Measurements from ENCODE around the gene MYL10. TPM values are rescaled to one million over a fixed set of nuclear protein-coding genes. Genes with fewer than 3 reads are reported as not detected.

MYL10 gene
- not detected for total RNA-seq

DNA sequence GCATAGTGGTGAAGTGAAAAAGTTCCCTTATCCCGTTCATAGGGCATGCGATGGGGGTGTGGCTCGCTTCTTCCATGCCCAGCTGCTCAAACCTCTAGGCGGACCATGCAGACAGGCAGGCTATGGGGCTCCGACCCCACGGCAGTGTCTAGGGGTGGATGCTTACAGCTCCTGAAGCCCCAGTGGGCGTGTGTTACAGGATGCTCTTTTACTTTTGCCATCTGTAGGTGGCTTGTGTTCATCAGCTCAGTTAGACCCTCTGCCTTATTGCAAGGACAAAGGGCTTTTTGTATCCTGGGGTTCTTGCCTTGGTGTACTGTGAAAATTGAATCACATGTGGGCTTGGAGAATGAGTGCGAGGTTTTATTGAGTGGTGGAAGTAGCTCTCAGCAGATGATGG lies at the start of gene MYL10:
Gene MYL10, minus strand, starts transcription at position 126 of the 400 bp plus-strand sequence. CDS start 178 bp downstream, outside the sequence.
- no peak for DNase-seq (ENCODE audit: low spot score)

DNA sequence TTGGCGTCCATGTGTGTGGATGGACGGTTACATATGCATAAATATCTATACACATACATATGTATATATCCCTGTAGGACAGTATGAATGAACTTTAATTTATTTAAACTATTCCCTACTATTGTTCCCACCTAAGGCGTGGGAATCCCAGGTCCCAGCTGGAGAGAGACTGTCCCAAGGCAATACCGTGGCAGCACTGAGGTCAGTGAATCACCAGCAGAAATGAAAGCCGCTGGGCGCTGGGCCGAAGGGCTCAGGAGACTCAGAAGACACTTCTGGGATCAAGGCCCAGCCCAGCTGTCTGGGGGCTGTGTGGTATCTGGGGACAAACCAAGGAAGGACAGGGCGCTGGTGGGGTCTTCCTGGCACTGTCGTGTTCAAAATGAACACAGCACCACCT lies 49.6 kb upstream of the MYL10 start:
- no peak for DNase-seq (ENCODE audit: low spot score)

DNA sequence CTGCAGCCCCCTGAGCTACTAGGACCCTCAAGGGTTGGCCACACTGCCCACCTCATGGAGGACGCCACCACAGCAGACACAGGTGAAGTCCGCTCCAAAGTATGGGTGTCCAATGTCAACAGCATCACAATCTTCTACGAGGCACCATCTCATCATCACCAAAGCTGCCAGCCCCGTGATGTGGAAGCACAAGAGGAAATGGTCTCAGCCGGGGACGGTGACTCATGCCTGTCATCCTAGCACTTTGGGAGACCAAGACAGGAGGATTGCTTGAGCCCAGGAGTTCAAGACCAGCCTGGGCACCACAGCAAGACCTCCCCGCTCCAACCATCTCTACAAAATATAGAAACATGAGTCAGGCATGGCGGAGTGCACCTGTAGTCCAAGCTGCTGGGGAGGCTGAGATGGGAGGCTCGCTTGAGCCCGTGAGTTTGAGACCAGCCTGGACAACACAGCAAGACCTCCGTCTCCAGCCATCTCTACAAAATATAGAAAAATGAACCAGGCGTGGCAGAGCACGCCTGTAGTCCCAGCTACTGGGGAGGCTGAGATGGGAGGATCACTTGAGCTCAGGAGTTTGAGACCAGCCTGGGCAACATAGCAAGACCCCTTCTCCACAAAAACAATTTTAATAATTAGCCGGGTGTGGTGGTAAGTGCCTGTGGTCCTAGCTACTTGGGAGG lies 48.8 kb upstream of the MYL10 start:
- DNase-seq (ENCODE audit: low spot score) = no peak

DNA sequence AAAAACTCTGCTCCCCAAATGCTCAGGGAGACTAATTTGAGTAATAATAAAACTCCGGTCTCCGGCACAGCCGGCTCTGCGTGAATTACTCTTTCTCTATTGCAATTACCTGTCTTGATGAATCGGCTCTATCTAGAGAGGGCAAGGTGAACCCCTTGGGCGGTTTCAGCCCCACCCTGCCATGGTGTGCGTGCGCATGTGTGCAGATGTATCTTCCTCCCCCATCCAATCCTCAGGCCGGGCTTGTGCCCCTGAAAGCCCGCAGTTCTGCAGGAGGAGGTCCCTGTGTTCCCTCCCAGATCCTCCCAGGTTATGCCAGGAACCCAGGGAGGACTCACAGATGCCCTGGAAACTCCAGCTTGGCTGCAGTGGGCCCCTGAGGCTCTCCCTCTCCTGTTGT lies 48.3 kb upstream of the MYL10 start:
- DNase-seq (ENCODE audit: low spot score) = no peak

DNA sequence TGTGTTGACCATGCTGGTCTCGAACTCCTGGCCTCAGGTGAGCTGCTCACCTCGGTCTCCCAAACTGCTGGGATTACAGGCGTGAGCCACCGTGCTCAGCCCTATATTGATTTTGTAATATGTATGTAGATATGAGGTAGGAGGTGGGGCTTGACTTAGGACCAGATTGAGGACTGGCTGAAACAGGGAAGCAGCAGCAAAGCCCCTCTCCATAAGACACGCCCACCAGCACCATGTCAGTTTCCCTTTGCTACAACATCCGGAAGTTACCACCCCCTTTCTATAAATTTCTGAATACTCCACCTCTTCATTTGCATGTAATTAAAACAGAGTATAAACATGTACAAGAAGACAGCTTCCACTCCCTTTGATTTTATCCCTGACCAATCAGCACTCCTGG lies 47.9 kb upstream of the MYL10 start:
- DNase-seq (ENCODE audit: low spot score) = no peak

DNA sequence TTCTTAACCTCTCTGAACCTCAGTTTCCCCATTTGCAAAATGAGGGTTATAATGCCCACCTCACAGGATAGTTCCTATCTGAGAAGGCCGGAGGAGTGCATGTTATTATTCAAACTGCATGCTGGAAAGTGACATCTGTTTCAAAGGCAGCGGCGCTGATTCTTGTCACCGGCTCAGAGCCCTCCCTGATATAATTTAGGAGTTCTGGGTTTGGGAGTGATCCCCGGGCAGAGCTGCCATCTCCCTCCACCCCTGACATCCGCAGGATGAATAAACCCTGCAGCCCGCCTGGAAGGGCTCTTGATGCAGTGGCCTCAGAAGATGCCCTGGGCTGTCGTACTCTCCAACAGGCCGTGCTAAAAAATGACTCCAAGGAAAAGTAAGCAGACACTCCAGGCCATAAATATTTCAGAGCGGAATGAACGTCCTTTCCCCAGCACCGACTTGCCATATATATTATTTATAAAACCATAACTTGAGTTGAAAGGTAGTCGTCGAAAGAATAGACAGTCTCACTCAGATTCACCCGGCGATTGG lies 47.0 kb upstream of the MYL10 start:
- no peak for DNase-seq (ENCODE audit: low spot score)

DNA sequence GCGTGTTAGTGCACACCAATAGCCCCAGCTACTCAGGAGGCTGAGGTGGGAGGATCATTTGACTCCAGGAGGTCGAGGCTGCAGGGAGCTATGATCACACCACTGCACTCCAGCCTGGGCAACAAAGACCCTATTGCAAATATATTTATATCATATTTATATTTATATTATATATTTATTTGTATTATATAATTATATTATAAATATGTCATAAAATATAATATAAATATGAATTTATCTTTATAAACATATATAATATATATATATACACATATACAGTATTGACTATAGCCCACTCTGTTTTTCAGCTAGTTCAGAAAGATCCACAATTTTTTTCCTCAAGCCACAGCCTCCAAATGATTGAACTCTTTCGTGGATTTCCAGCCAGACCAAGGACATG lies 45.3 kb upstream of the MYL10 start:
- no peak for DNase-seq (ENCODE audit: low spot score)

DNA sequence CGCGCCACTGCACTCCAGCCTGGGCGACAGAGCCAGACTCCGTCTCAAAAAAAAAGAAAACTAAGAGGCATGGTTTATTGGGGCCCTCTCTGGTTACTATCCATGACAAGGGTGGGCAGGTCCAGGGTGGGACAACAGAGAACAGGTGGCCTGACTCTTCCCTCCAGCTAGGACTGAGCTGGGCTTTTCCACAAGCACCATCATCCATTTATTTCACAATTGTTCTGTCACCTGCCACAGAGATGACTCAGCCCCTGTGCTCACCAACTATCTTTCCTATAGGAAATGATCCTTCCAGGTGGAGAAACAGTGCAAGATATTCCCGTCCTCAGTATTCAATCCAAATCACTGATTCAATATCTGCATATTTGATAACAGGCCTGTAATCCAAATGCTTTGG lies 44.9 kb upstream of the MYL10 start:
- no peak for DNase-seq (ENCODE audit: low spot score)

DNA sequence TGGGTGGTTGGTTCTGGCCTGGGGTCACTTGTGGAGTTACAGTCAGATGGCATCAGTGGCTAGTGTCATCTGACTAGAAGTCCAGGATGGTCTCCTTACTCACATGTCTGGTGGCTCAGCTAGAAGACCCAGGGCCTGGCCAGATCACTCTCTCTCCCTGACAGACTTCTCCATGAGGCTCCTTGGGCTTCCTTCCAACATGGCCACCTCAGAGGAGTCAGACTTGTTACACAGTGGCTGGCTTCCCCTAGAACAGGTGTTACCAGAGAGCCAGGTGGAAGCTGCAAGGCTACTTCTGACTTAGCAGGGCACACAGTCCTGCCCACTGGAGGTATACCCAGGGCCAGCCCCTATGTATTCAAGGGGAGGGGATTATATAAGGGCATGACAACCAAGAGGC lies 44.2 kb upstream of the MYL10 start:
- no peak for DNase-seq (ENCODE audit: low spot score)

DNA sequence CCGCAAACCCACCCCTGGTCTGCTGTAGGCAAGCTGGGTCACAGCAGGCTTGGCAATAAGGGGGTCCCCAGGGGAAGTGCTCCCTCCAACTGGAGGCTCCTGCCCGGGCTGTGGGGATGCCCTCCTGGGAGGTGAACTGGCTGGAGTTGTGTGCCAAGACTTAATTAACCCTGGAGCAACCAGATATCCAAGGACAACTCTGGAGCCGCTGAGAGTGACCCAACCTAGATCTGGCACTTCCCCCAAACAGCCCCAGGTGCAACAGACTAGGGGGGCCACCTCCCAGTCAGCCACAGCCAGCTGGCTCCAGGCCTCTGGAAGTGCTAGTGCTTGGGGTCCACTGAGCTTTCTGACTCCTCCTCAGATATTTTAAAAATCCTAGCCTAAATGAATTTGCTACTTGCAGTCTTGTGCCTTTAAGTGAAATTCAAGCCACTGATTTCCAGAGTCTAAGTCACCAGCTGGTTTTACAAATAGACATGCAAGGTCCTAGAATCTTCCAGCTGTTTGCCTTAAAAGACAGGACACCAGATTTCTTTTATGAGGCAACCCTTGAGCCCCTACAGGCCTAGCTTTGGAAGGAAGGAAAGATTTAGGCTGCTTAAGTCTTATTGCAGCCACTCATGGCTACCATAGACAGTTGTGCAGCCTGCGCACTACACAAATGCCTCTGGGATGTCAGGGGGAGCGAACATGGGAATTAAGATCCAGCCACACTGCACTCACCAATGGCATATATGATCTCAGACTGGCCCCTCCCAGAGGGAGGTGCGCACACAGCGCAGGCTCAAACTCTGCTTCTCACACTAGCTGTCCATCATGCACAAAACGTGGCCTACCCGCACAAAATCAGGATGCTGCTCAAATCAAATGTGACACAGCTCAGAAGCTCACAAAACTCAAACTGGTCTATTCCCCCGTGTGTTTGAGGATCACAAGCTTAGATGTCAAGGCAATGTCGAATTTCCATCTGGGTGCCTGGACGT lies 42.6 kb upstream of the MYL10 start:
- no peak for DNase-seq (ENCODE audit: low spot score)

DNA sequence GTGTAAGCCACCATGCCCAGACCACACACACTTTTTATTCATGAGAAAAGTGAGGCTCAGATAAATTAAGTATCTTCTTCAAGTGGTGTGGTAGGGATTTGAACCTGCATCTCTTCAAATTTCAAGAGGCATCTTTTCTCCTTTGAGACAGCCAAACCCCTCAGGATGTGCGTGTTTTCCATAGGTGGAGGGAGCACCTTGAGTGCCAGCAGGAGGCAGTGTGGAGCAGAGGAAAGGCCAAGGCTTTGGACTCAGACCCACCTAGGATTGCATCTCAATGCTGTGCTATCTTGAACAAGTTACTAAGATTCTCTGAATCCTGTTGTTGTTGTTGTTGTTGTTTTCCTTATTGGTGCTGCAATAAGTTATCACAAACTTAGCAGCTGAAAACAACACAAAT lies 40.2 kb upstream of the MYL10 start:
- no peak for DNase-seq (ENCODE audit: low spot score)

DNA sequence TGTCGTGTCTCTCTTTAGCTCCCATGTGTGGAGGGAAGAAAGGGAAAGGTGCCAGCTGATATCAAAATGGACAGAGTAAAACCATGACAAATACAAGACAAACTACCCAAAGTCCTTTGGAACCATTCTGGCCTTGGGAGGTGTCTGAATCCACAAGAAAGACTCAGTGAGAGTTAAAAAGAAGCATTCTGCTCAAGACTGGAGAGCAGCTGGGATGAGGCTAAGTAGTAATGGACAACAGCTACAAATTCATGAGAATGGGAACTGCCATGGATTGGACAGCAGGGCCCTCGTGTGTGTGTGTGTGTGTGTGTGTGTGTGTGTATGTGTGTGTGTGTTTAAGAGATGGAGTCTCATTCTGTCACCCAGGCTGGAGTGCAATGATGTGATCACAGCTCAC lies 39.6 kb upstream of the MYL10 start:
- no peak for DNase-seq (ENCODE audit: low spot score)

DNA sequence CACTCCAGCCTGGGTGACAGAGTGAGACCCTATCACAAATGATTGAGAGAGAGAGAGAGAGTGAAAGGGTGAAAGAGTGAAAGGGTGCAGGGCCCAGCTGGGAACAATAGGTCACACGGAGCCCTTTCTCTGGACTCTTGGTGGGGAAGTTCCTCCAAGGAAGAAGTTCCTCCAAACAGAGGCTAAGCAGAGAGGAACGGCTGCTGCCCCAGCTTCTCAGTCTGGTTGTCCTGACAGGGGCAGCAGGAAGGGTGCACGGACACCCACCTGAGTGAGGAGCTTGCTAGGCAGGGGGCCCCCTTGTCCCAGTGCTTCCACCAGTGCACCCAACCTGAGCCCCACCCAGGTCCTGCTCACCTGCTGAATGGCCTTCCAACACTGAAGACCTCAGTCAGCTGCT lies 38.8 kb upstream of the MYL10 start:
- DNase-seq (ENCODE audit: low spot score) = no peak

DNA sequence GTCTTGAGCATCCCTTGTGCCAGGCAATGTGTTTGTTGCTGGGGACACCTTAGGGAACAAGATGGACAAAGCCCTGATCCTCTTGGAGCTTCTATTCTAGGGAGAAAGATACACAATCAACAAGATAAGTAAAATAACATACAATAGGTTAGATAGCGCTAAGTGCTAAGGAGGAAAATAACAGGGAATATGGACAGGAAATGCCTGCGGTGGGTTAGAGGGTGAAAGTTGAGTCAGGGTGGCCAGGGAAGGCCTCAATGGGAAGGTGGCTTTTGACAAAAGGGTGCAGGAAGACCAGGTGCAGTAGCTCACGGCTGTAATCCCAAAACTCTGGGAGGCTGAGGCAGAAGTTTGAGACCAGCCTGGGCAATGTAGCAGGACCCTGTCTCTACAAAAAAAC lies 38.3 kb upstream of the MYL10 start:
- no peak for DNase-seq (ENCODE audit: low spot score)

DNA sequence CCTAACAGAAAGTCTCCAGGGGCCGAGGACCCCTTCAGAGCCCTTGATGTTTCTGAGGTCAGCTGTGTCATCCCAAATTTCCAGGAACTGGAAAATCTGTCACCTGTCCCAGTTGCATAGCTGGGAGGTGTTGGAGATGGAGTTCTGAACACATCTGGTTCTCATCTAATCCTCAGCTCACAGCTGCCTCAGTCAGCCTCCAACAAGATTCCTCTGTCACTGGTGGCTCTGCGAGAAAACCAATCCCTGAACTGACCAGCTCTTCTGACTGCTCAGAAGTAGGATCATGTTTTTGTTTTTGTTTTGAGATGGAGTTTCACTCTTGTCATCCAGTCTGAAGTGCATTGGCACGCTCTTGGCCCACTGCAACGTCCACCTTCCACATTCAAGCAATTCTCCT lies 37.6 kb upstream of the MYL10 start:
- no peak for DNase-seq (ENCODE audit: low spot score)

DNA sequence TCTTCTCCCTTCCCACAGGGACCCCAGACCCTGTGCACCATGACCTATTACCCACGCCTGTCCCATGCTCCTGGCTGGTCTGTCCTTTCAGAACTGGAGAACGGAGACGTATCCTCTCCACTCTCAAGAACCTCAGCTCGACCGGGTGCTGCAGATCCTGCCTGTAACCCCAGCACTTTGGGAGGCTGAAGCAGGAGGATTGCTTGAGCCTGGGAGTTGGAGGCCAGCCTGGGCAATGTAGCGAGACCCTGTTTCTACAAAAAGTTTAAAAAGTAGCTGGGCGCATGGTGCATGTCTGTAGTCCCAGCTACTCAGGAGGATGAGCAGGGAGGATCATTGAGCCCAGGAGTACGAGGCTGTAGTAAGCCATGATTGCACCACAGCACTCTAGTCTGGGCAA lies 37.2 kb upstream of the MYL10 start:
- no peak for DNase-seq (ENCODE audit: low spot score)

DNA sequence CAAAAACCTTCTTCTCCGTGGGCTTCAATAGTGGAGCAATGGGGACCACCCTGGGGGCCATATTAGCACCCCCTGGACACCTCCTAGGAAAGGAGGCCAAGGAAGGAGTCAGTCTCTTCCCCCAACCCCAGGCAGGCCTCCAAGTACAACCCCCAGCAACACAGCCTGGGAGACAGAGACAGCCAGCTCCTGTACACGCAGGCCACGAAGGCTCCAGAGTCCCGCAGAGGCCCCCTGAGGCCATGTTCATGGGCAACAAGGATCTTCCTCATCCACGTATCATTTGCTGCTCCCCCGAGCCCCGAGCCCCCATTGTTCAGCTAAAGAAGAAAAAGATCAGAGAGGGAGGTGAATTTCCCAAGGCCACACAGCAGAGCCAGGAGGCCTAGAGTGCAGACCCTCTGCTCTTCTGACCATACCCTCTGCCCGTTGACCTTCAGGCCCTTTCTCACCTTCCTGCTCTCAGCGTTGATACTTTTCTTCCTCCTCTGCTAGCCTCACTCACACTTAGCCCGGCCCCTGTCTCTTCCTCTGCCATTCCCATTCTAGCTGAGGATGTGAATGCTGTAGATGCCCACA lies 35.9 kb upstream of the MYL10 start:
- no peak for DNase-seq (ENCODE audit: low spot score)

DNA sequence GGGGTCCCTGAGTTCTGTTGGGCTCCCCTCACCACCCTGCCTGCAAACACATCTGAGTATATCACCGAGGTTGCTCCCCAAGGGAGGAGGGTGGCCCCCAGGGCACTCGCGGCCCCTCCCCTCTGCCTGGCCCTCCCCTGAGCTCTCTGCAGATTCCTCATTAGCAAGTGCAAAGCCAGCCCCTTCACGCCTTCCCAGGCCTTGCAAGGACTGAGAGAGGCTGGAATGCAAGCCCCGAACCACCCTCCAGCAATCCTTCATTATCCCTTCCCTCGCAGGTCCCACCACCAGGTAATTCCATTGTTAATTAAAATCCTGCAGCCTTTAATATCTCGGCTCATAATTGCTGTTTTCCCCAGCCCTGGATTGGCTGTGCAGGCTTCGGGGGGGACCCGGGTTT lies 35.3 kb upstream of the MYL10 start:
- DNase-seq (ENCODE audit: low spot score) = no peak

DNA sequence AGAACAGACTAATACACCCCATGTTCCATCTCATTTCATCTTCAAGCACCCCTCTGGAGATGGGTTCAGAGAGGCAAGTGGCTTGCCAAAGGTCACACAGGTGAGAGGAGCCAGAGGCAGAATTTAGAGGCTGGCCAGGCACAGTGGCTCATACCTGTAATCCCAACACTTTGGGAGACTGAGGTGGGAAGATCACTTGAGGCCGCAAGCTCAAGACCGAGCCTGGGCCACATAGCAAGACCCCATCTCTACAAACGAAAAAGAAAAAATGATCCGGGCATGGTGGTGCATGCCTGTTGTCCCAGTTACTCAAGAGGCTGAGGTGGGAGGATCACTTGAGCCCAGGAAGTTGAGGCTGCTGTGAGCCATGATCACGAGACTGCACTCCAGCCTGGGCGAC lies 34.7 kb upstream of the MYL10 start:
- no peak for DNase-seq (ENCODE audit: low spot score)

DNA sequence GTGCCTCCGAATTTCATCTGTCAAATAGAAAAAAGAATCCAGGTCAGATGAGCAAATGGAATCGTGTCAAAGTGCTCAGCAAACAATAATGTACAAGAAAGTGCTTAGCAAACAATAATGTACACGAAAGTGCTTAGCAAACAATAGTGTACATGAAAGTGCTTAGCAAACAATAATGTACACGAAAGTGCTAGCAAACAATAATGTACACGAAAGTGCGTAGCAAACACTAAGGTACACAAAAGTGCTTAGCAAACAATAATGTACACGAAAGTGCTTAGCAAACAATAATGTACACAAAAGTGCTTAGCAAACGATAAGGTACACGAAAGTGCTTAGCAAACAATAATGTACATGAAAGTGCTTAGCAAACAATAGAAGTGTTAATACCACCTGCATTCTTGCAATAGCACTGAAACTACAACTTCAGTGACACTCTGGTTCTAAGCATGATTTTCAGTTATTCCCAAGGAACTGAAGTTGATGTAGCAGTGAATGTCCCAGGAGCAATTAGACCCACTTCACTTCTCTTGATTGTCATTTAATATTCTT lies 33.4 kb upstream of the MYL10 start:
- no peak for DNase-seq (ENCODE audit: low spot score)

DNA sequence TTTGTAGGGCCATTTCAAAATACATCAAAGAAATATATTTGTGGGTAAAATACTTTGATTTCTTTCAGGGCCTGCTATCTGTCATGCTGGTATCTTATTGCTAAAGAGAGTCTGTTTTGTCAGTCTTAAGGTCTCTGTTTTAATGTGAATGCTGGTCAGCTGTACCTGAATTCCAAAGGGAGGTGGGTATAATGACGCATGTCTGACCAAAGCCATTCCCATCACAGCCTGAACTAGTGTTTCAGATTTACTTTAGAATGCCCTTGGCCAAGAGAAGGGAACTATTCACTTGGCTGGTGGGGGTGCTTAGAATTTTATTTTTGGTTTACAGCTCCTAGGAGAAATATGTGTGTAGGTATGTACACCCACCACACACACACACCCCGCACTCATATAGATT lies 30.6 kb upstream of the MYL10 start:
- DNase-seq (ENCODE audit: low spot score) = no peak

DNA sequence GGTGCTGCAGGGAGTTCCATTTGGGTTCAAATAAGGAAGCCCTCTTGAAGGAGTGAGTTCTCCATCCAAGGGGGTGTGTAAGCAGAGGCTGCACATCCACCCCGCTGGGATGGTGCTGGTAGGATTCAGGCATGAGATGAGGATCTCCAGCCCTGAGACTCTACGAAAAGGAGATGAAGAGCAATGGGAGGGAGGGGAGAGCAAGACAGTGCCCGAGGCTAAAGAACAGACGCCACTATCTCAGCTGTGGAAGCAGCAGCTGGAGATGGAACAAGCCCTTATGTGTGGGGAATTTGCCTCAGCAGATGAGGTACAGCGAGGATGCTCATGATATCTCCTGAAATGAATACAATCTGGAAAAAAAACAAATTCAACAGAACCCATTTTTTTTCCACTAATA lies 28.1 kb upstream of the MYL10 start:
- DNase-seq (ENCODE audit: low spot score) = no peak

Data from mucosa of gallbladder (tissue), 1 donor.